HG02623 (cell line): ENCODE data around the gene C10orf62.

Experiments
- ATAC-seq: cut with Tn5 transposase; IDR thresholded peaks from one replicate; pipeline ENCODE4 v1.9.1; 2021; ENCODE audit warnings: moderate library complexity; ENCODE audit not compliant: unreplicated experiment

Gene C10orf62

GRCh38 chr10:97584798-97585438 lies 4.6 kb upstream of the C10orf62 start:
- ATAC-seq, result no peak

DNA sequence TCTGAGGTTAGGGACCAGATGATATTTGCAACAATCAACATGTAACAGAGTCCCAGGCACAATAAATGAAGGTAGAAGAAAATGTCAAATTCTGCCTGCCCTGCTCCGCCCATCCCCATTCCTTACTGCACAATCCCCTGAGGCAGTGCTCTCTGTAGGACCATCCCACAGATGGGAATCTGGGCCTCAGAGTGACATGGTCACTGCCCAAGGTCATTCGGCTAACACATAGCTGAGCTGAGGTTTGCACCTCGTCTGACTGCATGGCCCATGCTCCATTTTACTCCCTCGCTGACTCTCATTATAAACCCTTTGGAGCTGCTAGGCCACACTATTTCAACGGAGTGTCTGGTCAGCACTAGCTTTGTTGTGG lies 4.1 kb upstream of the C10orf62 start:
- no peak for ATAC-seq

DNA sequence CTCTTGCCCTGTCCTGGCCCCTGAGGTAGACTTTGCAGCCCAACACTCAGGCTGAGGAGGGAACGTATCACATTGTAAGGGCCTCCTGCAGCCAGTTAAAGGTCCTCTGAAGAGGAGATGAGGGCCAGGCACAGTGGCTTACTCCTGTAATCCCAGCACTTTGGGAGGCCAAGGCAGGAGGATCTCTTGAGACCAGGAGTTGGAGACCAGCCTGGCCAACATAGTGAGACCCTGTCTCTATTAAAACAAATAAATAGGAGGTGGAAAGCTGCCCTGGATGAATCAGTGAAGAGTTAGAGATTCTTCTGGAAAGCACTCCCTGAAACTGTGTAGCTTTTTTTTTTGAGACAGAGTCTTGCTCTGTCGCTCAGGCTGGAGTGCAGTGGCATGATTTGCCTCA lies 2.3 kb upstream of the C10orf62 start:
- ATAC-seq, result no peak

DNA sequence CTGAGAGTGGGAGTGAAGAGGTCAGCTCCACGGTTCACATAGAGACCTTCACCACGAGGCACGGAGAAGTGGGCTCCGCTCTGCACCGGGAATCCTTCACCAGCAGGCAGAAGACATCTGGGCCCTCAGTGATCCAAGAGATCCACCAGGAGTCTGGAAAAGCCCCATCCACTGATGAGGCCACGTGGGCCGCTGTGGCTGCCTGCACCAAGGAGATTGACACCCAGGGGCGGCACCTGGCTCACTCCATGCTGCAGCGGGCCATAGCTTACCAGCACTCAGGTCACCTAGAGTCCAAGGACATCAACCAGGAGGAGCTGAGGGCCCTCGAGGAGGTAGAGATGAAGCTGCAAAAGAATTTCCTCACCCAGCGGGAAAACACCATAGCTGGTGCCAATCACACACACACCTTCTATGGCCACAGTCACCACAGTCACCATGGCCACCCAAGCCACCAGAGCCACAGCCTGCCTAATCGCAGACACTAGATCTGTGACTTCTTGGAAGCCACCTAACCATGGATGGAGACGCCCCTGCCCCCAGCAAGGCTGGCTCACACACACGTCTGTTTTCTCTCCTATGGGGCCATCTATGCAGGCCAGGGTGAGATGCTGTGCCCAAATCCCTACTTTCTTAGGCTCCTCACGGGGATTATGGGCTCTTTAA lies 694 bp downstream of the C10orf62 start:
- no peak for ATAC-seq

DNA sequence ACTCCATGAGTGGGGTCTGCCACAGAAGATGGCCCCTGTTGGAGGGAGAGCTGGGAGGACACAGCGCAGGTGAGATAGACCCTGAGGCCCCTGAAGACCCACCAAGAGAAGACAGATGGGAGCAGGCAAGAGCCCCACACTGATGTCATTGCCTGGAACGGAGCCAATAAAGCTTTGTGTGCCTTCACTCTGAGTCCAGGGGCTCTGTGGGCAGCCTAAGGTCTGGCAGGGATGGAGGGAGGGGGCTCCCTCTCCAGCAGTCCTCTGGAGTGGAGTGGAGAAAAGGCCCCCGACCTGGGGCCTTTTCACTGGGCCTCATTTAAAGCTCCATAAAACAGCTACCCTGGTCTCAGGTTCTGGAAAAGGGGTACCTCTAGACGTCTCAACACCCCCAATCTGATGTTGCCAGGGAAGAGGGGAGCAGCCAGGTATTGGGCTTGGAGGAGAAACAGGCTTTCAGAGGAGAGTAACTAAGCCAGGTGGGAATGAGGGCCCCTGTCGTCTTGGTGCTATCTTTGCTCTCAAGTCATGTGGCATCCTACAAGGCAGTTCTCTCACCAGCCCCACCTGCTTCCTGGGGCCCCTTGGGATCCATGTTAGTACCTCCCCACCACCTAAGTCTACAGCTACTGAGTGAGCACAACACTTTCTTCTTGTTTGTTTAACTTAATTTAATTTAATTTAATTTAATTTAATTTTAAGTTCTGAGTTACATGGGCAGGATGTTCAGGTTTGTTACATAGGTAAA lies 1.4 kb downstream of the C10orf62 start:
- no peak for ATAC-seq

DNA sequence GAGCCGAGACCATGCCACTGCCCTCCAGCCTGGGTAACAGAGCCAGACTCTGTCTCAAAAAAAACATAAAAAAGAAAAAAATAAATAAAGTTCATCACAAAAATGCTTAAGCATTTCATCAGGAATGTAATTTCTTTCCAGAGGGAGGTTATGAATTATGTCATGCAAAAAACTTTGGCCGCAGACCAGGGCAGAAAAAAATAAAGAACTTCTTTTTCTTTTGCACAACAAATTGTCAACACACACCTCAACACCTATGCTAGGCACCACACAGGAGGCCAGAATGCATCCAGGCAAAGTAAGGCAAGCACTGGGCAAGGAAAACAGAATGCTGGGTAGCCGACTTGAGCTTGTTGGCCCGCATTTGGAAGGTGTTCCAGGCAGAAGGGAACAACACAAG lies 3.9 kb downstream of the C10orf62 start:
- ATAC-seq, result no peak

GRCh38 chr10:97596101-97597082 lies 6.9 kb downstream of the C10orf62 start:
- ATAC-seq, result no peak

GRCh38 chr10:97597778-97598177 lies 8.3 kb downstream of the C10orf62 start:
- no peak for ATAC-seq

- no peak for ATAC-seq
These were observed 9.1 kb downstream of the C10orf62 start for GRCh38 chr10:97598407-97599271.

GRCh38 chr10:97599272-97599619 lies 9.7 kb downstream of the C10orf62 start:
- ATAC-seq, result no peak

GRCh38 chr10:97600616-97601015 lies 11.1 kb downstream of the C10orf62 start:
- no peak for ATAC-seq

DNA sequence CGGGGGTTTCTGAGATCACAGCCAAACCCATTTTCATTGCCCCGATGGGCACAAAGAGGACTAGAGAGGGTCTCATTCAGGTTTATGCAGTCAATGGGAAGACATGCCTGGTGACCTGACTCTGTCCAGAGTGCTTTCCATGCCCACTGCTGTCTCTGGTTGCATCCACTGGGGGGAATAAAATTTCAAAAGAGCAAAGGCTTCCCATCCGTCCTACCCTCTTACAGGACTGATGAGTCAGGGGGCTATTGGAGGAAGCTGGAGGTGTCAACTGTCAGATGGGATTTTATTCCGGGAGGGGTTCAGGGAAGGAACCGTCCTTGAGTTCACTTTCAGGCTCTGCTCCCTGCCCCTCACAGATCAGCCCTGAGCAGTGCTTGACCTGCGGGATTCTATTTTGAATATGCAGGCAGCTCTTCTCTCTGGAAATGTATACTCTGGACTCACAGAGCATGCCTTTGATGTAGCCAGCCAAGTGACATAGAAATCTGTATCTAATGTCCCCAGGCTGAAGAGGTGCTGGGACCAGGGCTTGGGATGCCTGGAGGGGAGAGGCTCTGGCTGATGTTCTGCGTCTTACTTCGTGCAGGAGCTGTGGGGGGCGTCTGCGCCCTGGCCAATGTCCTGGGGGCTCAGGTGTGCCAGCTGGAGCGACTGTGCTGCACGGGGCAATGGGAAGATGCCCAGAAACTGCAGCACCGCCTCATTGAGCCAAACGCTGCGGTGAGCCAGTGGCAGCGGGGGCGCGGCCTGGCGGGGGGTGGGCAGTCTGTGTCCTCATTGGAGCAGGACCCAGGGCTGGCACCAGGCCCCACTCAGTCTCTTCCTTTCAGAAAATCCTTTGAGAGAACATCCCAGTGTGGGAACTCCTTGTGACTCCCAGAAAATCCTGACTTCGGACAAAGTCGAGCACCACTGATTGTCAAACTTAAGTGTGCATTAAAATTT lies 12.0 kb downstream of the C10orf62 start:
- ATAC-seq, result no peak

DNA sequence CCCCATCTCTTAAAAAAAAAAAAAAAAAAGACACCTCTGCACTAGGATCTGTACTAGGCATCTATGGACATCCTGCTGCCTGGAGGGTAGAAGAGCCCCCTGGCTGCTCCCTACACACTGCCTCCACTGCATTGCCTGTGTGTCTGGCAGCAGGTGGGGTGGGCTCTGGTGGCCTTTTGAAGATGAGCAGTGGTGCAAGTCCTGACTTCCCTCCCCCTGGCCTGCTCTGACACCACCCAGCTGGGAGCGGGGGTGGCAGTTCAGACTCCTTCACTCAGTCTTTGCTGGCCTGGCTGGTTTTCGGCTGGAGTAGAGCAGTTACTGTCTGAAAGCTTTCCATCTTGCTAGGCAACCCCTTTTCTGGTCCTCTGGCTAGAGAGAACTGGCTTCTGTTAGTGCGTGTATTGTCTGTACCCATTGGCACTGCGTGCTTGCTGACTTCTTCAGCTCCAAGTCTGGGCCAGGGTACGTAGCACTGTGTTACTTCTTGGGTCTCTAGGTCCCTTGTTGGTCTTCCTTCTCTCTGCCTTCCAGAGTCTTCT lies 17.6 kb downstream of the C10orf62 start:
- ATAC-seq, result no peak

- ATAC-seq, result no peak
These were observed 19.6 kb downstream of the C10orf62 start for GRCh38 chr10:97608991-97609561.

DNA sequence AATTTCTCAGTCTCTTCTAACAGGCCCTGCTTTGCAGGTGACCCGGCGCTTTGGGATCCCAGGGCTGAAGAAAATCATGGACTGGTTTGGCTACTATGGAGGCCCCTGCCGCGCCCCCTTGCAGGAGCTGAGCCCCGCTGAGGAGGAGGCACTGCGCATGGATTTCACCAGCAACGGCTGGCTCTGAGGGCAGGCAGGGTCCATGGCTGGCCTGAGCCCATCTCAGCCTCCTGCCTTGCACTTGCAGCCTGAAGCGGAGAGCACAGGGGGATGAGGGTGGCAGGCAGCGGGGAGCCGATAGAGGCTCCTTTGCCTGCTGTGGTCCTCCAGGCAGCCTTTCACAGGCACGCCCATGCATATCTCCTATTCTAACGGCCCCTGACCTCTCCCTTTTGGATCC lies 22.0 kb downstream of the C10orf62 start:
- no peak for ATAC-seq

GRCh38 chr10:97612386-97612785 lies 22.9 kb downstream of the C10orf62 start:
- no peak for ATAC-seq

GRCh38 chr10:97618285-97618684 lies 28.8 kb downstream of the C10orf62 start:
- ATAC-seq, result no peak

DNA sequence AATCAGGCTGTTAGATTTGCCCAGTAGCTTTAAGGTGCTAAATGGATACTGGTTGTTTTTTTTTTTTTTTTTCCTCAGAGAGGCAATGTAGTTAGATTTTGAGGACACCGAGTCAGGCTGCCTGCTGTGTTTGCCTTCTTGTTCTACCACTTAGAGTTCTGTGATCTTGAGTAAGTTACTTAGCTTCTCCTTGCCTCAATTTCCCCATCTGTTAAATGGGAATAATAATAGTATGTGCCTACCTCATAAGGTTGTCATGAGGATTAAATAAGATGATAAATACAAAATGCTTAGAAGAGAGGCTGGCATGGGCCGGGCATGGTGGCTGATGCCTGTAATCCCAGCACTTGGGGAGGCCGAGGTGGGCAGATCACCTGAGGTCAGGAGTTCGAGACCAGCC lies 29.2 kb downstream of the C10orf62 start:
- ATAC-seq, result no peak
